ENCODE results near the gene TTC28. TPM values are rescaled to one million over a fixed set of nuclear protein-coding genes. Genes with fewer than 3 reads are reported as not detected.

TTC28 gene
- total RNA-seq, 2 donors from 2014 or later: 4.2 to 5.4 TPM

GRCh38 chr22:27998511-27999410 is 680.9 kb downstream of the TTC28 start:
- no peaks in the 10 kb centered on the region for H3K9me3 Mint-ChIP-seq
- no peaks in the 10 kb centered on the region for H3K36me3 Mint-ChIP-seq (ENCODE audit: insufficient read depth in 2 of 2)
- no peaks in the 10 kb centered on the region for H3K27me3 Mint-ChIP-seq (ENCODE audit: low read depth)
- ATAC-seq (replicated peaks in 1 of 2) (no peak), DNase-seq (no peak)
- H3K27ac Mint-ChIP-seq: no peak overlapping the region
- H3K4me3 Mint-ChIP-seq: no peak overlapping the region
- H3K4me1 Mint-ChIP-seq (ENCODE audit: low read depth): no peaks in the 10 kb centered on the region

DNA sequence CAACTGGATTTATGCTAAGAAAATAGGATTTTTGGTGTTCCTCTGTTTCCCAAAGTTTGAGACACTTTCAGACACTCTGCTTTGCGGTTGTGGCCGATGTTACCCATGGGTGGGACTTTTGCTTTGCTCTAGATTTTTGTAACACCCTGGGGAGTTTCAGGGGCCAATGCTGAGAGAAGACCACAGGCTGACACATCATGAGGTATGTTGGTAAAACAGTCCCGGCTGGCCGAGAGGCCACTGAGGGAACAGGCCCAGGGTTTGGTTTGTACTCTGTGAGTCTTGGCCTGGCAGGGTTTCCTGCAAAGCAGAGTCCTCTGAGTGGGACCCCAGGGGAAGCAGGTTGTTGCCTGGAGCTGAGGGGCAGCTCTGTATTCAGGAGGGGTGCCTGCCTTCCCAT is 682.1 kb downstream of the TTC28 start:
- H3K4me1 Mint-ChIP-seq (ENCODE audit: low read depth): no peaks in the 10 kb centered on the region
- H3K9me3 Mint-ChIP-seq: no peaks in the 10 kb centered on the region
- no peaks in the 10 kb centered on the region for H3K36me3 Mint-ChIP-seq (ENCODE audit: insufficient read depth in 2 of 2)
- no peak overlapping the region for H3K4me3 Mint-ChIP-seq
- ATAC-seq (replicated peaks in 1 of 2): peak in 1 of 2 donors; percentile 47
- no peak for DNase-seq
- H3K27me3 Mint-ChIP-seq (ENCODE audit: low read depth): no peaks in the 10 kb centered on the region
- H3K27ac Mint-ChIP-seq: no peak overlapping the region

DNA sequence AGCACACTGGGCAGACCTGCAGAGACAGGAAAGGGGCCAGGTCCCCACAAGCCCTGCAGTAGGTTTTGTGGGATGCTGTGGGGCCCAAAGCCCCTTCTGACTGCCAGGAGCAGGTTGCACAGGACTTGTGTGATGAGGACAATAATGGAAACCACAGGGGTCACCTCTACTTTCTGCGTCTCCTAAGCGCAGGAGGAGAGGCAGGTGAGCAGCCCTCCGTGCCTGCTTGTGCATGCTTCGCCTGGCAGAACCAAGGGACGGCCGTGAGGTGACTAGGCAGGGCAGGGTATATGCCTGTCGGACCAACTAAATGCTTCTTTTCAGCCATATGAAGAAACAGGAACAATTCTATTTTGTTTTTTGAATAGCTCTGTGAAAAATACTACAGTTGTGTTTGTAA is 682.7 kb downstream of the TTC28 start:
- DNase-seq (no peak), ATAC-seq (replicated peaks in 1 of 2) (no peak)
- H3K27me3 Mint-ChIP-seq (ENCODE audit: low read depth): no peaks in the 10 kb centered on the region
- H3K9me3 Mint-ChIP-seq: no peaks in the 10 kb centered on the region
- no peaks in the 10 kb centered on the region for H3K36me3 Mint-ChIP-seq (ENCODE audit: insufficient read depth in 2 of 2)
- H3K4me3 Mint-ChIP-seq: no peak overlapping the region
- H3K4me1 Mint-ChIP-seq (ENCODE audit: low read depth): no peaks in the 10 kb centered on the region
- H3K27ac Mint-ChIP-seq: no peak overlapping the region

DNA sequence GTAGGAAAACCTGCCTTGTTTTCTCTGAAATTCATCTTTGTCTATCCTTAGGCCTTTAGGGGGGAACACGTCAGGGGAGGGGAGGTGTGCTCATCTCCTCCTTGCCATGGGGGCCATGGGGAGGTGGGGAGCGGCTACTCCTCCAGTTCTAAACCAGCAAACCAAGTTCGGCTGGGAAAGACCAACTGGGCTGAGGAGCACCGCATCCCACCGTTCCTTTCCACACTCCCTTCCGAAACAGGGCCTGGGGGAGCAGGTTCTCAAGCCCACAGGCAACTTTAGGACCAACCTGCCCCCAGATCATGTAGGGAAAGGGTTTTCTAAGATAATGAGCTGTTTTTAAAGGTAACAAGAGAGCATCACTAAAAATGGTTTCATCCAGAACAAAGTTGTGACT is 683.1 kb downstream of the TTC28 start:
- Mint-ChIP-seq H3K27me3 (ENCODE audit: low read depth) (no peaks in the 10 kb centered on the region), H3K9me3 (no peaks in the 10 kb centered on the region), H3K4me3 (no peak overlapping the region), H3K27ac (no peak overlapping the region), H3K4me1 (ENCODE audit: low read depth) (no peaks in the 10 kb centered on the region), H3K36me3 (ENCODE audit: insufficient read depth in 2 of 2) (no peaks in the 10 kb centered on the region)
- ATAC-seq (replicated peaks in 1 of 2): no peak
- DNase-seq: no peak

- no peaks in the 10 kb centered on the region for H3K27me3 Mint-ChIP-seq (ENCODE audit: low read depth)
- no peak for DNase-seq
- ATAC-seq (replicated peaks in 1 of 2): no peak
- H3K9me3 Mint-ChIP-seq: no peaks in the 10 kb centered on the region
- H3K4me1 Mint-ChIP-seq (ENCODE audit: low read depth): no peaks in the 10 kb centered on the region
- no peak overlapping the region for H3K4me3 Mint-ChIP-seq
- no peaks in the 10 kb centered on the region for H3K36me3 Mint-ChIP-seq (ENCODE audit: insufficient read depth in 2 of 2)
- no peak overlapping the region for H3K27ac Mint-ChIP-seq
These were observed 683.7 kb downstream of the TTC28 start for GRCh38 chr22:27995801-27996528.

GRCh38 chr22:27994481-27995331 is 684.9 kb downstream of the TTC28 start:
- no peaks in the 10 kb centered on the region for H3K9me3 Mint-ChIP-seq
- no peaks in the 10 kb centered on the region for H3K4me1 Mint-ChIP-seq (ENCODE audit: low read depth)
- DNase-seq (no peak), ATAC-seq (replicated peaks in 1 of 2) (no peak)
- H3K27ac Mint-ChIP-seq: no peak overlapping the region
- H3K4me3 Mint-ChIP-seq: no peak overlapping the region
- H3K36me3 Mint-ChIP-seq (ENCODE audit: insufficient read depth in 2 of 2): no peaks in the 10 kb centered on the region
- H3K27me3 Mint-ChIP-seq (ENCODE audit: low read depth): no peaks in the 10 kb centered on the region

GRCh38 chr22:27993774-27994350 is 685.8 kb downstream of the TTC28 start:
- H3K9me3 Mint-ChIP-seq: no peaks in the 10 kb centered on the region
- no peaks in the 10 kb centered on the region for H3K27me3 Mint-ChIP-seq (ENCODE audit: low read depth)
- no peak for ATAC-seq (replicated peaks in 1 of 2)
- no peak overlapping the region for H3K4me3 Mint-ChIP-seq
- no peaks in the 10 kb centered on the region for H3K4me1 Mint-ChIP-seq (ENCODE audit: low read depth)
- no peak overlapping the region for H3K27ac Mint-ChIP-seq
- no peak for DNase-seq
- no peaks in the 10 kb centered on the region for H3K36me3 Mint-ChIP-seq (ENCODE audit: insufficient read depth in 2 of 2)

DNA sequence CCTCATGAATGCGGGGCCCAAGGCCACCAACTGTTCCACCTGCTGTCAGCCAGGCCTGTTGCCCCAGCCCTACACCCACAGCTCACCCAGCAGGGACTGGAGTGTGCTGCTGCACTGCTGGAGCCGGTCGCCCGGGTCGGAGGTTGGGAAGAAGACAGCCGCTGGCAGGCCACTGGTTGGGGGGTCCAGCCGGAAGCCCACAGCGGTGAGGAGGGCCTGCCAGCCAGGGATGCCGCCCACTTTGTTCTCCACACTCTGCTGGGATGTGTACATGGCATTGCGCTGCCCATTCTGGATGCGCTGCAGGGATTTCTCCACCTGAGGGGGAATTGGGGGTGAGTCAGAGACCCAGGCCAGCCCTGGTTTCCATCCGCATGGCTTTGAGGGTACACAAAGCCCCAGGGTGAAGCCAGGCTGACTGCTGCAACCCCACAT is 686.4 kb downstream of the TTC28 start:
- no peak for DNase-seq
- H3K27ac Mint-ChIP-seq: no peak overlapping the region
- H3K4me1 Mint-ChIP-seq (ENCODE audit: low read depth): no peaks in the 10 kb centered on the region
- no peaks in the 10 kb centered on the region for H3K27me3 Mint-ChIP-seq (ENCODE audit: low read depth)
- H3K9me3 Mint-ChIP-seq: no peaks in the 10 kb centered on the region
- H3K4me3 Mint-ChIP-seq: no peak overlapping the region
- H3K36me3 Mint-ChIP-seq (ENCODE audit: insufficient read depth in 2 of 2): no peaks in the 10 kb centered on the region
- ATAC-seq (replicated peaks in 1 of 2): no peak

DNA sequence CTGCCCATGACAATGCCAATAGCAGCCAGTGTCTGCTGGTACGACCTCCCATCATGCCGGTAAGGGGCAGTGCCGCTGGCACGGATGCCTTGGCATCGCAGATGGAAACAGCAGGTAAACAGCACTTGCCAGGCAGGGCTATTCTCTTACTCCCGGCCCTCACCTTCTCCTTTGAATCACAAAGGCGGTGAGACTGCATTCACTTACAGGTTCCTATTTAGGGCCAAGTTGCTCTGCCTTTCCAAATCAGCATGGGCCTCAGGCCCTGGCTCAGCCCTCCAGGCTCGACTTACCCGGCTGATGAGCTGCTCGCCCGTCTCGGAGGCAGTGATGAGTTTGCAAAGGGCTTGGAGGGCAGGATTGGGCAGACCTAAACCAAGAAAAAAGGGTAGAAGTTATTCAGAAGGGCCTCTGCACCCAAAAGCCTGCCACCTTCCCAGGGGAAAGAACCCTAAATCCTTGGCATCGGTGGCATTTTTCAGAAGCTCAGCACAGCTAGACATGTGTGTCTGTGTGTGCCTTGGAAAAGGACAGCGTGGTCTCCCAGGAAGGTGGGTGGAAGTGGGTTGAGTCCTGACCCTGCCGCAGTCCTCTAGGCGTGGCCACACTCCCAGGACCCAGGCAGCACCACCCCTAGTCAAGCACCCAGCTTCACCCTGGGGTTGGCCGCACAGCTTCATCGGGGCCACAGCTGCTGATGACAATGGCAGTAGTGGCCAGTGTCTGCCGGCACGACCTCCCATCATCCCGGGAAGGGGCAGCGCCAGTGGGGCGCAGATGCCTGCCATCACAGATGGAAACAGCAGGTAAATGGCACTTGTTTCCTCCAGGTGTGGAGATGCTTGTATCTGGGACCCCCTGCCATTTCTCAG is 687.1 kb downstream of the TTC28 start:
- Mint-ChIP-seq H3K27ac (no peak overlapping the region), H3K36me3 (ENCODE audit: insufficient read depth in 2 of 2) (no peaks in the 10 kb centered on the region), H3K4me1 (ENCODE audit: low read depth) (no peaks in the 10 kb centered on the region), H3K27me3 (ENCODE audit: low read depth) (no peaks in the 10 kb centered on the region), H3K9me3 (no peaks in the 10 kb centered on the region), H3K4me3 (no peak overlapping the region)
- no peak for DNase-seq
- no peak for ATAC-seq (replicated peaks in 1 of 2)

- Mint-ChIP-seq H3K27me3 (ENCODE audit: low read depth) (no peaks in the 10 kb centered on the region), H3K36me3 (ENCODE audit: insufficient read depth in 2 of 2) (no peaks in the 10 kb centered on the region), H3K4me3 (no peak overlapping the region), H3K4me1 (ENCODE audit: low read depth) (no peaks in the 10 kb centered on the region), H3K9me3 (no peaks in the 10 kb centered on the region), H3K27ac (no peak overlapping the region)
- ATAC-seq (replicated peaks in 1 of 2): no peak
- DNase-seq: no peak
These were observed 687.9 kb downstream of the TTC28 start for GRCh38 chr22:27991586-27992293.

DNA sequence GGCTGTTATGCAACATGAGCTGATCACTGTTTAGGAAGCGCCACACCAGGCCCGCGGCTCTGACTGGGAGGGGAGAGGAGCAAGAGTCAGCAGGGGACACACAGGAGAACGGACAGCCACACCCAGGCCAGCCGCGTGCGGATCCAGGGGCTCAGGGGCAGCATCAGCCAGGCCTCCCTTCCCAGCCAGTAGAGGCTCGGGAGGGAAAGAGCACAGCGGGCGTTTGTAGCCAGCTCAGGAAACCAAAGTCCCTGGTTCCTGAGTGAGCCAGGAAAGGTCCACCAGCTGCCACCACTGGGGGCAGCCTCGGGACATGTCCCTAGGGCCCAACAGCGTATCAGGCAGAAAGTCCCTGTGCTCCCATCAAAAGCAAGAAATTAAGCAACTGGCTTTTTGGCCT is 688.8 kb downstream of the TTC28 start:
- ATAC-seq (replicated peaks in 1 of 2) (no peak), DNase-seq (no peak)
- Mint-ChIP-seq H3K27ac (no peak overlapping the region), H3K4me3 (no peak overlapping the region), H3K9me3 (no peaks in the 10 kb centered on the region), H3K27me3 (ENCODE audit: low read depth) (no peaks in the 10 kb centered on the region), H3K36me3 (ENCODE audit: insufficient read depth in 2 of 2) (no peaks in the 10 kb centered on the region), H3K4me1 (ENCODE audit: low read depth) (peaks cover 4% of the 10 kb centered on the region)

- DNase-seq: no peak
- Mint-ChIP-seq H3K4me1 (ENCODE audit: low read depth) (peaks cover 4% of the 10 kb centered on the region), H3K27me3 (ENCODE audit: low read depth) (no peaks in the 10 kb centered on the region), H3K9me3 (no peaks in the 10 kb centered on the region), H3K27ac (no peak overlapping the region), H3K36me3 (ENCODE audit: insufficient read depth in 2 of 2) (no peaks in the 10 kb centered on the region), H3K4me3 (no peak overlapping the region)
- no peak for ATAC-seq (replicated peaks in 1 of 2)
These were observed 689.2 kb downstream of the TTC28 start for GRCh38 chr22:27990451-27990840.

All from activated T-cell treated with anti-CD3 and anti-CD28 coated beads, Interleukin-2, amount 50 U/mL, for 72 hours (primary cell).